Caco-2 (cell line): ENCODE results near the gene CILP2. TPM values are rescaled to one million over a fixed set of nuclear protein-coding genes. Genes with fewer than 3 reads are reported as not detected.

ENCODE experiments used
- BruUV-seq: library from RNA; stranded (reverse); fragments of 400-500 nt; replicated peaks from 2 replicates; lab custom pipeline; 2021; lab: Mats Ljungman, UMichigan
- CTCF ChIA-PET: fragments of 300-600 bp; sonication (Branson Sonifier 250); formaldehyde crosslinking; loops from one replicate; lab custom pipeline; 2022; ENCODE audit warnings: antibody characterized with exemption; lab: Charles Lee
- POLR2A ChIA-PET: fragments of 300-600 bp; sonication (Branson Sonifier 250); formaldehyde crosslinking; loops from one replicate; lab custom pipeline; 2022; ENCODE audit warnings: antibody characterized with exemption; lab: Charles Lee
- DNase-seq, 2 experiments: peaks; one replicate each; pipeline versions ENCODE4 v3.0.0 to v3.0.0-alpha.2; 2020 to 2022
- H3K27me3 ChIP-seq: replicated peaks from 2 replicates; pipeline ENCODE4 v1.6.0; 2011; ENCODE audit warnings: low read length; ENCODE audit not compliant: control insufficient read depth, insufficient read depth
- H3K36me3 ChIP-seq: 2 replicates; pipeline ENCODE4 v1.5.1; 2011; ENCODE audit warnings: low read length; ENCODE audit not compliant: control insufficient read depth, insufficient read depth
- H3K4me1 ChIP-seq: fragments of 250-450 bp; sonication (Bioruptor Pico); 2 replicates; pipeline ENCODE4 v1.5.1; 2020; ENCODE audit warnings: mild to moderate bottlenecking
- H3K4me3 ChIP-seq: 2 replicates; pipeline ENCODE4 v1.5.1; 2011; ENCODE audit warnings: low read depth, mild to moderate bottlenecking, control low read depth, low read length
- H3K9me3 ChIP-seq: fragments of 250-450 bp; sonication (Bioruptor Pico); 2 replicates; pipeline ENCODE4 v1.5.1; 2020; ENCODE audit warnings: mild to moderate bottlenecking, moderate library complexity
- H3K27ac Mint-ChIP-seq: one replicate; pipeline ENCODE4 v1.8.0; 2022; ENCODE audit warnings: mixed read lengths; ENCODE audit not compliant: unreplicated experiment
- H3K27me3 Mint-ChIP-seq: one replicate; pipeline ENCODE4 v1.8.0; 2022; ENCODE audit warnings: mixed read lengths; ENCODE audit not compliant: insufficient read depth, unreplicated experiment
- H3K36me3 Mint-ChIP-seq: one replicate; pipeline ENCODE4 v1.8.0; 2022; ENCODE audit warnings: mild to moderate bottlenecking, mixed read lengths; ENCODE audit not compliant: insufficient read depth, unreplicated experiment
- H3K4me1 Mint-ChIP-seq: one replicate; pipeline ENCODE4 v1.8.0; 2022; ENCODE audit warnings: low read depth, mixed read lengths; ENCODE audit not compliant: unreplicated experiment
- H3K4me3 Mint-ChIP-seq: one replicate; pipeline ENCODE4 v1.8.0; 2022; ENCODE audit warnings: mild to moderate bottlenecking, moderate library complexity, mixed read lengths; ENCODE audit not compliant: unreplicated experiment
- H3K9me3 Mint-ChIP-seq: one replicate; pipeline ENCODE4 v1.8.0; 2022; ENCODE audit warnings: mixed read lengths; ENCODE audit not compliant: unreplicated experiment
- intact Hi-C: fragments of 100-400 bp; cut with micrococcal nuclease; formaldehyde crosslinking; loops from one replicate; pipeline ENCODE4 v1.10.0; 2022; ENCODE audit not compliant: unreplicated experiment
- total RNA-seq: library from RNA; stranded (reverse); gene quantifications from 2 replicates; pipeline ENCODE4 v1.2.3, GENCODE V29; 2022
- TF ChIP-seq, protein P1 (sequence below), 2 experiments: fragments of 200-600 bp in 1 of 2; IDR thresholded peaks; 1 replicate in 1 of 2; 2 replicates in 1 of 2; pipeline versions ENCODE4 v1.5.1 to v1.8.0; 2011 to 2022; ENCODE audit warnings: antibody characterized with exemption in 1 of 2, control low read depth in 1 of 2, inconsistent platforms in 1 of 2, low read depth in 1 of 2, low read length in 1 of 2, mild to moderate bottlenecking in 1 of 2, moderate library complexity in 1 of 2; ENCODE audit not compliant: insufficient read depth in 1 of 2, severe bottlenecking in 1 of 2, unreplicated experiment in 1 of 2

Gene CILP2
- total RNA-seq, 1 experiment from 2014 or later = 1.3 TPM

DNA sequence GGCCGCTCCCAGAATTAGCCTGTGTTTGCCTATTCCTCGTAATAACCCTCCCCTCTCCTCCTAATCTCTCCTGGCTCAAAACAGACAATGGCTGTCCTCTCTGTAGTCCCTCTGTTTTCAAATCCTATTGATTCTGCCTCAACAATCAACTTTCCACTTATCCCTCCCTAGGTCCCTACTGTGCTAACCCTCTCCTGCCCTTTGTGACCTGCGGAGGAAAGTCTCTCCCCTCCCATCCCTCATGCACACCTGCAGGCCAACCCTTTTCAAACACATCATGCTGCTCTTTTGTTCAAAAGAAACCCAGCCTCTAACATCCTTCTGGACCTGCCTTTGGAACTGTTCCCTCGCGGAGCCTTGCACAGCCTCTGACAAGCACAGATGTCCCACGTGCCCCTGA is 37.3 kb downstream of the CILP2 start:
- no TSS peak for BruUV-seq
- Histone ChIP-seq H3K4me1 (no peaks in the 10 kb centered on the region), H3K9me3 (no peaks in the 10 kb centered on the region), H3K27me3 (no peaks in the 10 kb centered on the region), H3K4me3 (no peak overlapping the region), H3K36me3 (no peaks in the 10 kb centered on the region)
- TF ChIP-seq, protein P1, sequence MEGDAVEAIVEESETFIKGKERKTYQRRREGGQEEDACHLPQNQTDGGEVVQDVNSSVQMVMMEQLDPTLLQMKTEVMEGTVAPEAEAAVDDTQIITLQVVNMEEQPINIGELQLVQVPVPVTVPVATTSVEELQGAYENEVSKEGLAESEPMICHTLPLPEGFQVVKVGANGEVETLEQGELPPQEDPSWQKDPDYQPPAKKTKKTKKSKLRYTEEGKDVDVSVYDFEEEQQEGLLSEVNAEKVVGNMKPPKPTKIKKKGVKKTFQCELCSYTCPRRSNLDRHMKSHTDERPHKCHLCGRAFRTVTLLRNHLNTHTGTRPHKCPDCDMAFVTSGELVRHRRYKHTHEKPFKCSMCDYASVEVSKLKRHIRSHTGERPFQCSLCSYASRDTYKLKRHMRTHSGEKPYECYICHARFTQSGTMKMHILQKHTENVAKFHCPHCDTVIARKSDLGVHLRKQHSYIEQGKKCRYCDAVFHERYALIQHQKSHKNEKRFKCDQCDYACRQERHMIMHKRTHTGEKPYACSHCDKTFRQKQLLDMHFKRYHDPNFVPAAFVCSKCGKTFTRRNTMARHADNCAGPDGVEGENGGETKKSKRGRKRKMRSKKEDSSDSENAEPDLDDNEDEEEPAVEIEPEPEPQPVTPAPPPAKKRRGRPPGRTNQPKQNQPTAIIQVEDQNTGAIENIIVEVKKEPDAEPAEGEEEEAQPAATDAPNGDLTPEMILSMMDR (IDR thresholded peaks at IDR 0.05; ENCODE audit: insufficient read depth in 1 of 2, low read depth in 1 of 2, low read length in 1 of 2, severe bottlenecking in 1 of 2, unreplicated experiment in 1 of 2) = no peak
- H3K9me3 Mint-ChIP-seq = no peaks in the 10 kb centered on the region
- H3K4me3 Mint-ChIP-seq = no peak overlapping the region
- ChIA-PET CTCF (interaction anchor here (1.0 kb wide), 1 partner anchor 21 kb away, joined by 5 read pairs; no protein-coding TSS in a partner anchor), POLR2A (no interaction called here)
- no peak overlapping the region for H3K27ac Mint-ChIP-seq
- intact Hi-C loops = no loop called here
- H3K36me3 Mint-ChIP-seq = peaks cover 9% of the 10 kb centered on the region
- peaks cover 7% of the 10 kb centered on the region for H3K4me1 Mint-ChIP-seq
- DNase-seq = no peak
- no peaks in the 10 kb centered on the region for H3K27me3 Mint-ChIP-seq

- Mint-ChIP-seq H3K4me1 (peaks cover 7% of the 10 kb centered on the region), H3K36me3 (peaks cover 9% of the 10 kb centered on the region), H3K9me3 (no peaks in the 10 kb centered on the region), H3K27me3 (no peaks in the 10 kb centered on the region), H3K4me3 (no peak overlapping the region), H3K27ac (no peak overlapping the region)
- TF ChIP-seq, protein P1 (IDR thresholded peaks at IDR 0.05; ENCODE audit: insufficient read depth in 1 of 2, low read depth in 1 of 2, low read length in 1 of 2, severe bottlenecking in 1 of 2, unreplicated experiment in 1 of 2) = no peak
- CTCF ChIA-PET = no interaction called here
- intact Hi-C loops = no loop called here
- H3K4me3 ChIP-seq = no peak overlapping the region
- DNase-seq = no peak
- no peaks in the 10 kb centered on the region for H3K4me1 ChIP-seq
- no TSS peak for BruUV-seq
- H3K36me3 ChIP-seq = no peaks in the 10 kb centered on the region
- no peaks in the 10 kb centered on the region for H3K27me3 ChIP-seq
- no peaks in the 10 kb centered on the region for H3K9me3 ChIP-seq
- POLR2A ChIA-PET = no interaction called here
Measured at GRCh38 chr19:19578252-19578651, 40.2 kb downstream of the CILP2 start.

- no peak for DNase-seq
- Histone ChIP-seq H3K27me3 (no peaks in the 10 kb centered on the region), H3K4me1 (no peaks in the 10 kb centered on the region), H3K9me3 (no peaks in the 10 kb centered on the region), H3K4me3 (no peak overlapping the region), H3K36me3 (no peaks in the 10 kb centered on the region)
- no peaks in the 10 kb centered on the region for H3K9me3 Mint-ChIP-seq
- ChIA-PET CTCF (no interaction called here), POLR2A (no interaction called here)
- TF ChIP-seq, protein P1 (IDR thresholded peaks at IDR 0.05; ENCODE audit: insufficient read depth in 1 of 2, low read depth in 1 of 2, low read length in 1 of 2, severe bottlenecking in 1 of 2, unreplicated experiment in 1 of 2) = no peak
- H3K36me3 Mint-ChIP-seq = peaks cover 9% of the 10 kb centered on the region
- H3K27ac Mint-ChIP-seq = no peak overlapping the region
- intact Hi-C loops = no loop called here
- H3K4me3 Mint-ChIP-seq = no peak overlapping the region
- BruUV-seq = no TSS peak
- H3K4me1 Mint-ChIP-seq = peaks cover 7% of the 10 kb centered on the region
- no peaks in the 10 kb centered on the region for H3K27me3 Mint-ChIP-seq
Measured at GRCh38 chr19:19579533-19580361, 41.7 kb downstream of the CILP2 start.
